ENCODE results near the gene USH2A. TPM values are rescaled to one million over a fixed set of nuclear protein-coding genes. Genes with fewer than 3 reads are reported as not detected.

USH2A gene
- total RNA-seq, 4 donors from 2014 or later = not detected

- TF ChIP-seq CTCF (IDR thresholded peaks at IDR 0.05) = no peak
- ATAC-seq (ENCODE audit: low FRiP score) = no peak
- DNase-seq (ENCODE audit: low spot score) = no peak
Observed at GRCh38 chr1:216459651-216460207, 36.5 kb upstream of the USH2A start.

DNA sequence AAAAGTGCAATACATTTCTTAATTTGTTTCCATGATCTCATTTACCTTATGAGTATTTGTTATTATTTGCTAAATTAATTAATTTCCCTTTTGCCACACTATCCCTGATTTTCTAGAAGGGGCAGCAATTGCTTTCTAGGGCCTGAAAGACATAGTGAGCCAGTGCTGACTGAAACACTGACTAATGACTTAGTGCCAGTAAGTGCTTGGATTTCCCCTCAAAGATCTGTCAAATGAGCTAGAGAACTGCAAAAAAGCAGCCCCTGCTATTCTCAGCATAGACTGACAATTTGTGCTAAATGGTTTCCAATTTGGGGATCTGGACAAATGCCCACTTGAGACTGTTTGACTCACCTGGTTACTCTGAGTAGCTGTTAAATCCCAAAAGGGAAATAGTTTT, 35.6 kb upstream of the USH2A start:
- DNase-seq (ENCODE audit: low spot score) (no peak), ATAC-seq (ENCODE audit: low FRiP score) (no peak)
- no peak for TF ChIP-seq CTCF (IDR thresholded peaks at IDR 0.05)

- TF ChIP-seq CTCF (IDR thresholded peaks at IDR 0.05) = no peak
- ATAC-seq (ENCODE audit: low FRiP score) (no peak), DNase-seq (ENCODE audit: low spot score) (no peak)
Observed at GRCh38 chr1:216457356-216457755, 34.1 kb upstream of the USH2A start.

DNA sequence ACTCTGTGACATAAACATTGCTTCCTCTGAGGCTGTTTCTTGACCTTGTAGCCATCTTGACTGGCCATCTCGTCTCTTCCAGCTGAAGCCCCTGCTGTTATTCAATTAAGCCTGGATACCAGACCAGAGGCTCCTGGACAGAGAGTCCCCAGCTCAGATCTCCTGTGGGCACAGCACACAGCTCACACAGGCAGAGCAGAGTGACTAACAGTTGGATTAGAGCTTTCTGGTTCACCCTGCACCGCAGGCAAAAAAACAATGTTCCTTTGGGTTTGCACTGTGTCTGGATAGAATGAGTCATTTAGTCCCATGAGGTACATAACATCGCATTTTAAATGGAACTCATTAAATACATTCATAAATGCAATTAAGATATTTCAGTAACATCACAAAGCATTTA, 33.4 kb upstream of the USH2A start:
- ATAC-seq (ENCODE audit: low FRiP score) (no peak), DNase-seq (ENCODE audit: low spot score) (no peak)
- TF ChIP-seq CTCF (IDR thresholded peaks at IDR 0.05) = no peak

- ATAC-seq (ENCODE audit: low FRiP score) (no peak), DNase-seq (ENCODE audit: low spot score) (no peak)
- TF ChIP-seq CTCF (IDR thresholded peaks at IDR 0.05) = no peak
Observed at GRCh38 chr1:216453777-216454176, 30.5 kb upstream of the USH2A start.

DNA sequence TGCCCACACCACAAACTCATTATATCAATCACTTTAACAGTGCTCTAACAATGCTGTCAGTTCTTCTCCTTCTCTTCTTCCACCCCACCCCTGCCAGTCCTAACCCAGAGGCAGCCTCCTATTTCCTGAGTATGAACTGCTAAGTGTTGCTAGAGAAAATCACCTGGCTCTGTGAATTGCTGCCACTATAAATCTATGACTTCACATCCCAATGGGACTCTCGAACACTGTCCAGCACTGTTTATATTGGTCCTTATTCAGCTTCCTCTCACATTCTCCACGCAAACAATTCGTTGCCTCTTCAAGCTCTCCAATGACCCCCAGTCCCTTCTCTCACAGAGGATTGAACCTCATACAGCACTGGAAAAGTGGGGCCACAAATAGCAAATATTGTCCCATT, 27.0 kb upstream of the USH2A start:
- TF ChIP-seq CTCF (IDR thresholded peaks at IDR 0.05) = no peak
- ATAC-seq (ENCODE audit: low FRiP score) (no peak), DNase-seq (ENCODE audit: low spot score) (no peak)

DNA sequence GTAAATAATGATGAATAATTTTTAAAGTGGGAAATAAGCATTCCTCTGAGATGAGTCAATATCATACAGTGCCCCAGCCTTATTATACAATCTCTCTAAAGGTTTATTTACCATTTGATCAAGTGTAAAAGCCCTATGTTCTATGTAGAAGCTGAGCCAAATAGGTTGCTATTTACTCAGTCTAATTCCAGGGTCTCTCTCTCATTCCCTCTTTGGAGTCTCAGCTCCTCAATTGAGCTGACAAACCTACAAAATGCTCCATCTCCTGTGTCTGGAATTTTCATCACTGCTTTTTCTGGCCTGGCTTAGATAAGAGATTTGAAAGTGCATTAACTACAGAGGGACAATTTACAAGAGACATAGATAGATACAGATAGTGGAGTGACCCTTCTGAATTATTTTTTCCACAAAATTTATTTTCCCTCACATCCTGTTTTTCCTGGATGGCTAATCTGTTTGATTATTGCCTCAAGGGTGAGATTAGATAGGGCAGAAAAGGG, 24.8 kb upstream of the USH2A start:
- ATAC-seq (ENCODE audit: low FRiP score) (no peak), DNase-seq (ENCODE audit: low spot score) (no peak)
- TF ChIP-seq CTCF (IDR thresholded peaks at IDR 0.05) = no peak
